ENCODE data around the gene GOLGA6L9. TPM values are rescaled to one million over a fixed set of nuclear protein-coding genes. Genes with fewer than 3 reads are reported as not detected.
"Not testable (repeated sequence)": the region's sequence is repeated elsewhere in the genome, so short reads cannot be mapped to it uniquely, and the experiment has no call there.

Gene GOLGA6L9, protein sequence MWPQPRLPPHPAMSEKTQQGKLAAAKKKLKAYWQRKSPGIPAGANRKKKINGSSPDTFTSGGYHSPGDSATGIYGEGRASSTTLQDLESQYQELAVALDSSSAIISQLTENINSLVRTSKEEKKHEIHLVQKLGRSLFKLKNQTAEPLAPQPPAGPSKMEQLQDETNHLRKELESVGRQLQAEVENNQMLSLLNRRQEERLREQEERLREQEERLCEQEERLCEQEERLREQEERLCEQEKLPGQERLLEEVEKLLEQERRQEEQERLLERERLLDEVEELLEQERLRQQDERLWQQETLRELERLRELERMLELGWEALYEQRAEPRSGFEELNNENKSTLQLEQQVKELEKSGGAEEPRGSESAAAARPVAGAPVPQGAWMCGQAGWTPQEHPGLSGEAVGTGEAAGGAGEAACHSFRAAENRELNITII
- 0.29 and 0.67 TPM in 2 replicates for total RNA-seq (2014; rRNA removed; shearing (Covaris generic))
- 1.4 and 1.6 TPM in 2 replicates for polyA plus RNA-seq (2015; cell fraction: cytosol; rRNA removed)
- polyA plus RNA-seq (2015; cell fraction: nucleus; rRNA removed) = 9.2 and 9.6 TPM in 2 replicates

DNA sequence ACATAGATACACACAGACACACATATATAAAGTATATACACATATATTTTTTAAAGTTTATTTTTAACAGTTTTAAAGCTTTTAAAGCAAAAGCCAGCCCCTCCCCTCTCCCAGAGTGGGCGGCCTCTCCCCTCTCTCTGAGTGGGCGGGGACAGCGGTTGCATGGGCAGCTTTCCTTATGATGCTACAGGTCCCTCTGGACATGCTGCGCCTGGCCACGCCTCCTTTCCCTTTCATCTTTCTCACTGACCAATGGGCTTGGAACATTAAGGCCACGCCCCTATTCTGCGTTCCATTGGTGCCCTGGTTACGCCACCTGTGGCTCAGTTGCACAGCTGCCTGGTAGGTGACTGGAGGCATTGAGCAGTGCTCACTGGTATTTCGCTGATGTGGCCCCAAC lies at the start of gene GOLGA6L9:
GOLGA6L9 (plus strand) TSS at position 124 of the 400 bp plus-strand sequence; CDS start at position 388, 264 bp downstream.
- DNase-seq (ENCODE audit: low read depth) = not testable (repeated sequence)

DNA sequence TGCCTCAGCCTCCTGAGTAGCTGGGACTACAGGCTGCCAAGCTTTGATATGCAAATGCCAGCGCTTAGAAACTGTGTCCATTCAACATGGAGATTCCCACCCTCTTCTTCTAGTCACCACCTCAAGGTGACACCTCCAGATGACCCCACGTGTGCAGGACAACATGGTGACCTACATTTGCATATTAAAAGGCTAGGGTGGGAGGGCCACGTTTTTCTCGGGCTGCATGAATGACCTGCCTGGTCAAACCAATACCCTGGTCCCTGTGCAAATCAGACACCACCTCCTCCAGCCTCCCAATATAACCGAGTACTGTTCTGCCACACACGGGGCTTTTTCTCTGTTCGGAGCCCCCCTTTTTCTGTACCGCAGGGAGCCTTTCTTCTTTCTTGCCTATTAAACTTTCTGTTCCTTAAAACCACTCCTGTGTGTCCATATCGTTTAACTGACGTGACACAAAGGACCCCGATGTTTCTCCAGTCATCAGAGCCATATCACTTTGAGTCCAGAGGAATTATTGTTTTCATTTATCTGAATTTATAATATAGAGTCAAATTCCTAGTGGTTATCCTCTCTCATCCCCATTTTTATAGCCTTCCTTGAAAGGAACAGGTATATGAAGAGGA lies 48.2 kb upstream of the GOLGA6L9 start:
- not testable (repeated sequence) for DNase-seq (ENCODE audit: low read depth)

DNA sequence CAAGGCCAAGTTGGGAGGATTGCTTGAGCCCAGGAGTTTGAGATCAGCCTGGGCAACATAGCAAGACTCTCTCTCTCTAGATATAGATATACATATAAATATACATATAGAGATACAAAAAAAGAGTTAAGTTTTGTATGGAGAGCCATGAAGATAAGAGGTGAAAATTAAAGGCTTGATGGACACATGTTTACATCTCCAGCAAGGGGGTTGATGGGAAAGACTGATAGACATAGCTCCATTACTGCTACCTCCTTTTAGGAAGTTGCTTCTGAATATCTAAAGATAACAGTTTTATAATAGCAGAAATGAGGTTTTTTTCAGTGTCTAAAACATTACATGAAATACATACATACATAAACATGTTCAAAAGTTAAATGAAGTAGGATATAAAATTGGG lies 42.4 kb upstream of the GOLGA6L9 start:
- DNase-seq (ENCODE audit: low read depth) = not testable (repeated sequence)

DNA sequence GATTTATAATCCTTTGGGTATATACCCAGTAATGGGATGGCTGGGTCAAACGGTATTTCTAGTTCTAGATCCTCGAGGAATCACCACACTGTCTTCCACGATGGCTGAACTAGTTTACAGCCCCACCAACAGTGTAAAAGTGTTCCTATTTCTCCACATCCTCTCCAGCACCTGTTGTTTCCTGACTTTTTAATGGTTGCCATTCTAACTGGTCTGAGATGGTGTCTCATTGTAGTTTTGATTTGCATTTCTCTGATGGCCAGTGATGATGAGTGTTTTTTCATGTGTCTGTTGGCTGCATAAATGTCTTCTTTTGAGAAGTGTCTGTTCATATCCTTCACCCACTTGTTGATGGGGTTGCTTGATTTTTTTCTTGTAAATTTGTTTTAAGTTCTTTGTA lies 39.5 kb upstream of the GOLGA6L9 start:
- not testable (repeated sequence) for DNase-seq (ENCODE audit: low read depth)

DNA sequence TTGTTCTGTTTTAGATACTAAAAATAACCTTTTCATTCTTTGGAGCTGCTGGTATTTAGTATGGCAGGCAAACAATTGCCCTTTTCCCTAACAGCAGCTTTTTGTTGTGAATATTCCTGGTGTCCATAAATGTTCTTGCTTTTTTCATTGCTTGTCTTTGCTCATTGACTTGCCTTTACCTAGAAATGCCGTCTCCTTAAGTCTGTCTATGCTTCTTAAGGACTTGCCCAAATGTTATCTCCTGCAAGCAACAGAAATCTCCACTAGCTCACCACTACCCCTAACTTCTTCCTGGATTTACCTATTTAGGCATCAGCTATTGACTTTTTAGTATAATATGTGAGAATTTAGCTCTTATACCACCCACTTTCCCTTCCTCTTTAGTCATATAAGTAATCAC lies 37.5 kb upstream of the GOLGA6L9 start:
- not testable (repeated sequence) for DNase-seq (ENCODE audit: low read depth)

DNA sequence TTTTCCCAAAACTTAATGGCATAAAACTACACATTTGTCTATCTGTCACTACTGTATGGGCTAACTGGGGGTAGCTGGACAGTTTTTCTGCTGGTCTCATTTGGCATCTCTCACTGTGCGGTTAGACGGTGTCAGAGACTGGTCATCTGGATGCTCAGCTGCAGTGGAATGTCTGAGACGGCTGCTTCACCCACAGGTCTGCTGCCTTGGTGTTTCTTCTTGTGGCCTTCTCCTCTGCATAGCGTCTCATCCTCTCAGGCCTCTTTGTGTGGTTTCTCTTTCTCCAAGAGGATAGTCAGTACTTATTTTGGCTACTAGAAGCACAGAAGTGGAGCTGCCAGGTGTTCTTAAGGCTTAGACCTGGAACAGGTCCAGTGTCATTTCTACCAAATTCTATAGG lies 35.9 kb upstream of the GOLGA6L9 start:
- DNase-seq (ENCODE audit: low read depth) = peak; percentile 46

DNA sequence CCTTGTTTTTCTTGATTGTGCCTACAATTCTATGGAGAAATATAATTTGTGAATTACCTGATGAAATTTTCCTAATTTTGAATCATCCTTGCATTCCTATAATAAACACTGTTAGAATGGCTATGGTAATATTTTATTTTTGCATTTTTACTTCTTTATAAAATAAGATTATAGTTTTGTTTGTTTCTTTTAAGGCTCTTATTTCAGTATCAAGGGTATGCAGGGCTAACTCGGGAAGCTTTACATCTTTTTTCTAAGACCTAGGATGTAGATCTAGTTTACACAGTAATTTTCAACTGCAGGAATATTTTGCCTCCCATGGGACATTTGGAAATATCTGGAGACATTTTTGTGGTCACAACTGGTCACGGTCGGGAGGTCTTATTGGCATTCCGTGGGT lies 33.8 kb upstream of the GOLGA6L9 start:
- DNase-seq (ENCODE audit: low read depth) = not testable (repeated sequence)

DNA sequence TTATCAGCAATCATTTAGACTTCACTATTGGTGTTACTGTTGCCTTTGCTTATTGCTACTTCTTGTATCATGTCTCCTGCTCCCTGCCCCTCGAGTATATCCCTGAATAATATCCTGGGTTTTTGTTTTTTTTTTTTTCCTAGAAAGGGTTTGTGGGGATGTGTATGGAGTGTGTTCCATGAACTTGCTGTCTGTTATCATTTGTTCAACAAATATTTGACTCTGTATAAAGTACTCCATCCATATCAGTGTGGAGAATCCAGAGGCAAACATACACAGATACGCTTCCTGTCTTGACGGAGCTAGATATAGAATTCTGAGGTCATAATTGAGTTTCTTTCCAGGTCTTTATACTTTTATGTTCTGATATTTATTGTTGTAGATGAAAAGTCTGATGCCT lies 31.8 kb upstream of the GOLGA6L9 start:
- DNase-seq (ENCODE audit: low read depth) = no peak

DNA sequence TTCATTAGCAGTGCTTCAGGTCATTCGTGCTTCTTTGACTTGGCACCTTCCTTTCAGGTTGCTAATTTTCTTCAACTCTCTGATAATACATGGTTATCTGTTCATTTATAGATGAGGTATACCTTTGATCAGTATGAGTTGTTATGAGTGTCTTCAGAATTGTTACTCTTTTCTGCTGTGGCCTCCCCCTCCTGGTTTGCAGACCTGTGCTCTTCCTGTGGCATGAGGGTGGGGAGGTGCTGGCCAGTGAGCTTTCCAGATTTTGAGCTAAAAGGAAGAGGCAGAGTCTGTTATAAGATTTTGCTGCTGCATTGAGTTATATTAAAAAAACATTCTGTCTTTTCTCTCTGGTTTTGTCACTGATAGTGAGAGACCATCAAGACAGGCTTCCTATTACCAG lies 30.8 kb upstream of the GOLGA6L9 start:
- DNase-seq (ENCODE audit: low read depth) = no peak

DNA sequence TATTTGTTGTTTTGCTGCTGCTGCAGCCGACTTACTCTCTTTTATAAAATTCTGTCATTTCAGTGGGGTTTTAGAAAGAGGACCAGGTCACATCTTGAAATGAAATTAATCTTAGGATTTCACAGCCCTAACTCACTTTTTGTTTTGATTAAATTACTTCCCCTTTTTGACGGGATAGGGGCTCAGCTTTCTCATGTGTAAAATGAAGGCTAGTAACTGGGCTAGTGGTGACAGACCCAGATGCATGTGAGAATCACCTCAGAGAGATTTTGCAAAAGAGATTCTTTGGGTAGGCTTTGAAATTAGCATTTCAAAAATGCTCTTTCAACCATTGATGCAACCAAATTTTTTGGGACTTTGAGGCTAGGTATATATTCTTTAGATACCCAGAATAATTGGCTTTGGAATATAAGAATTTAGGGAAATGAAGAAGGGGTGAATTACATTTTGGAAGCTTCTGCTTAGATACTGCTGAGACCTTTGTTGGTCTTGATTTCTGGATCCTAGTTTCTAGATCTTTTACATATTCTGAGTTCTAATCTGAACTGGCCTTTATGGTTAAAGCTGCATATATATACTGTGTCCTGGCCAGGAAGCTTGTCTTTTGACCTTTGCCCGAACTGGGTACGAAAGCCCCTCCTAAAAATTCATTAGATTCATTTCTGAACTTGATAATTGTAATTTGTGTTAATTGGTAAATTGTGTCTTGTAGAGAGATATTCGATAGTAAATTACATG lies 30.1 kb upstream of the GOLGA6L9 start:
- DNase-seq (ENCODE audit: low read depth) = not testable (repeated sequence)

DNA sequence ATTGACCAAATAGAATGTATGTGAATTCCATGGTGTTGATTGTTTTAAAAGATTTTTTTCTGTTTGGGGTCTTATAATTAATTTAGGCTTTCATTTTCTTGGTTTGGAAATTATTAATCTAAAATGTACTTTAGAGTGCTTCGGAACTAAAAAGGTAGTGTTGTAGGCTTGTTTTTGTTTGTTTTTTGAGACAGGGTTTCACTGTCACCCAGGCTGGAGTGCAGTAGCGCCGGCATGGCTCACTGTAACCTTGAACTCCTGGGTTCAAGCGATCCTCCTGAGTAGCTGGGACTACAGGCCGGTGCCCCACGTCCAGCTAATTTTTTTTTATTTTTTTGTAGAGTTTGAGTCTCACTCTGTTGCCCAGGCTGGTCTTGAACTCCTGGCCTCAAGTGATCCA lies 27.7 kb upstream of the GOLGA6L9 start:
- DNase-seq (ENCODE audit: low read depth) = not testable (repeated sequence)

DNA sequence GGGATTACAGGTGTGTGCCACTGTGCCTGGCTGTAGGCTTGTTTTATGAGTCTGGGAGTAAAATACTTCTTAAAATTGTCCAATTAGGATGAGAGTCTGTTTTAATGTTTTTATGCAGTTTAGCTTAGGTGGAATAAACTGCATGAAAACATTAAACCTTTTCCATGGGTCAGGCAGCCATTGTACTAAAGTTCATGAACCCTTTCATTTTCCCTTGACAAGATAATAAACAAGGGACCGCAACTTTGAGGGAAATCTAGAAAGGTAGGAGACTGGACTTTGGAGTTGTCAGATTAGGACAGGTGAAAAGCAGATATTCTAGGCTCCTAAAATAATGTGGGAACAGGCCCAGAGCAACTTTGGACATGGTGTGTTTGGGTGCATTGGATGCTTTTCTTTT lies 27.3 kb upstream of the GOLGA6L9 start:
- DNase-seq (ENCODE audit: low read depth) = not testable (repeated sequence)

DNA sequence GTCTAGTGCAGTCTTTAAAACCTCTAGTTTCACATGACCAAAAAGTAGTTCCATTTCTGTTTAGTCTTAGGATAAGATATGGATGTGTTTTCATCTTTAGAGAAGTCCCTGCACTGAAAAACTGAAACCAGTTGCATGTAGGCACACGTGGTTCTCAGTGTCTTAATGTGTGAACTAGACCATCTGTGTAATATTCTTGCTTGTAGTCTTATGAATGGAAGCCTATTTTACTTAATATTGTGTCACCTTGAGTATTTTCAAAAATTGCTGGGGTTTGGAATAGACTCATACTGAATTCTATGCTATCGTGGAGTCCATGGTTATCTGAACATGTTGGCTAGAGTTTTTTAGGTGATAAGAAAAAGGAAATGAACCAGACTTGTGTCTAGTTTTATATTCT lies 23.4 kb upstream of the GOLGA6L9 start:
- DNase-seq (ENCODE audit: low read depth) = not testable (repeated sequence)

DNA sequence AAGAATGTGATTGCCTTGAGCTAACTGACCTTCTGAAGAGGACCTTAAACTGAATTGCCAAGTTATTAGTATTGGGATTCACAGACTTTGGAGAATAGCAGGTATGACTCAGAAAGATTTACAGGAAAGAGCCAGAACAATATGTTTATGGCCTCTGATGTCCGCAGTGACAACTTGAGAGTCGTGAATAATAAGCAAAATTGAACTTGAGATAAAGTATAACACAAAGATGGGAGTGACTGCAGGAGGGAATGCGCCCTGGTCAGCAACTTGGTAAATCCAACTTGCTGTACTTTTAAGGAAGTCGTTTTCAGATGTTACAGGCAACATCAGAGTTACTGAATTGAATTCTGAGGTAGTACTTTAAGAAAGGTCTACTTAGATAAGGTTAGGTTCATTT lies 19.3 kb upstream of the GOLGA6L9 start:
- DNase-seq (ENCODE audit: low read depth) = not testable (repeated sequence)

DNA sequence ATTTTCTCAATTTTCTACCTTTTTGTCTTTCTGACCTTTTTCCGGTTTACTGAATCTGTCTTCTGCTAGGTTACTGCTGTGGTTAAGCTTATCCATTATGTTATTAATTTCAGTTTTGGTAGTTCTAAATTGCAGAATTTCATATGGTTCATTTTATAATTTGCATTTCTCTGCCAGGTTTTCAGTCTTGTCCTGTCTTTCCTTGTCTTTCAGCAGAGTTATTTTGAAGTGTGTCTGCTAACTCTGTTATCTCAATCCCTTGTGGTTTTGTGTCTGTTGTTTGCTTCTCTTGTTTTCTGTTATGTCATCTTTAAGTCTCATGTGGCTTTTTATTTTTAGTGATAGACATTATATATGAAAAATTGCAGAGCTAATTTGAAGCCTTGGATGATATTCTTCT lies 18.0 kb upstream of the GOLGA6L9 start:
- not testable (repeated sequence) for DNase-seq (ENCODE audit: low read depth)

DNA sequence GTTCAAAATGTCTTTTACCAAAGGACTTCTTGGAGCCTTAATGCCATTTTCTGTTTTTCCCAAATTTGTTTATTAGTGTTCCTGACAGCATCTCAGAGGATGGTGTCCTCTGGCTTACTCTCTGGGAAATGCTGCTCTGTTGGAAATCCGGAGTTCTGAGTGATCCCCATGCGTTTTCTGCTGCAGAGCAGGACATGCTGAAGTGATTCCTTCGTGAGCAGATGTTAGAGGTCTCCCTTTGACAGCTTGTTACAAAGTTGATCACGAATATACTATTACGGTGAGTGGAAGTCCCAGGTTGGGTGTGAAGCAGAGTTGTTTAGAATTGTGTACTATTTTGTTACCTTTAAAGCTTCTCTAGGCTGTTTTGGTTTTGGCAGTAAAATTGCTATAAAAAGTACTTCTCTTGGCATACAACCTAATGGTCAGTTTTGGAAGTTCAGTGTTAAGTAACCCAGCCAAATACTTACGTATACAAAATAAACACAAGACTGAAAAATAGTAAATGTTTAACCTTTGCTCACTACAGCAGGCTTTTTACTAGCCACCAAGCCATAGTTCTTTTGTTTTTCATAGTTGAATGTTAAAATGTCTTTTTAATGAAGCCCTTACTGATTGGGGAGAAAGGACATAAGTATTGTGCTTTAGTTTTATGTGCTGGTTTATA lies 15.0 kb upstream of the GOLGA6L9 start:
- not testable (repeated sequence) for DNase-seq (ENCODE audit: low read depth)

DNA sequence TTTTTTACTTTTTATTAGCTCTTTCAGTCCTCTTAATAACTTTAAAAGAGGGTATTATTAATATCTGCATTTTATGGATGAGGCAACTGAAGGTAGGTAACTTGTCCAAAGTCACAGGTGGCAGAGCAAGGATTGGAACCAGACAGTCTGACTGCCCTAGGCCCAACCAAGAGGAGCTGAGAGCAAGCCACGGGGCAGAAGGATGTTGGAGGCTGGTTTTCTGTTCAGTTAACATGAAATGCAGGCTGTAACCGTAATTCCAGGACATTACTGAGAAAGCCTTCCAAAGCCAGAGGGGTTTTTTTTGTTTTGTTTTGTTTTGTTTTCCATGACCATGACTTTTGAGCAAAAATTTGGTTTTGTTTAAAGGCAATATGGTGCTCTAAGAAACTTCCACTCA lies 9.1 kb upstream of the GOLGA6L9 start:
- DNase-seq (ENCODE audit: low read depth) = not testable (repeated sequence)

DNA sequence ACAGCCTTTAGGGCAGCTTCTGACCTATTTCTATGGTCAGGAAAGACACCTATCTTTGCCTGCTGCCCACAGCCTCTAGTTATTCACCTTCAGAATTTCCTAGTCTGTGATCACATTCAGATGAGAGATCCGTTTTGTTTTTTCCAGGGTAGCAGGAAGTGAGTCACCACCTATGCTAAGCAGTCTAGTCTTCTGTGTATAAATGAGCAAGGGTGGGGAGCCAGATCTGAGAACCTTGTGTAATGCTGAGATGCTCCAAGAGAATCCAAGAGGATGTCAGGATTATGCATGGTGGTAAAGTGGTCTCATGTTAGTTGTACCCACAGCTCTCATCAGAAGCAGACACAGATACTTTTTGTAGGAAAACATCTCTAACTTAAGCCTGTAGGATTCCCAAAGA lies 8.7 kb upstream of the GOLGA6L9 start:
- not testable (repeated sequence) for DNase-seq (ENCODE audit: low read depth)

DNA sequence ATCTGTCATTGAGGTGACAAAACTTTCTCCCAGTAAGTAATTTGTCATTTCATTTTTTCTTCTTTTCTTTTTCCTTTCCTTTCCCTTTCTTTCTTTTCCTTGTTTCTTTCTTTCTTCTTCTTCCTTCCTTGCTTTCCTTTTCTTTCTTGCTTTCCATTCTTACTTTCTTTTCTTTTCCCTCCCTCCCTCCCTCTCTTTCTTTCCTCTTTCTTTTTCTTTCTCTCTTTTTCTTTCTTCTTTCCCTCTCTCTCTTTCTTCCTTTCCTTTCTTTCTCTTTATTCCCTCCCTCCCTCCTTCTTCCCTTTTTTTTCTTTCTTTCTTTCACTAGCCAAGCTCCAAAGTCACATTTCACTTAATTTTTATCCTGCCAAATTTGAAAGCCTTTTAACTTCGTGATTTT lies 2.5 kb upstream of the GOLGA6L9 start:
- not testable (repeated sequence) for DNase-seq (ENCODE audit: low read depth)

DNA sequence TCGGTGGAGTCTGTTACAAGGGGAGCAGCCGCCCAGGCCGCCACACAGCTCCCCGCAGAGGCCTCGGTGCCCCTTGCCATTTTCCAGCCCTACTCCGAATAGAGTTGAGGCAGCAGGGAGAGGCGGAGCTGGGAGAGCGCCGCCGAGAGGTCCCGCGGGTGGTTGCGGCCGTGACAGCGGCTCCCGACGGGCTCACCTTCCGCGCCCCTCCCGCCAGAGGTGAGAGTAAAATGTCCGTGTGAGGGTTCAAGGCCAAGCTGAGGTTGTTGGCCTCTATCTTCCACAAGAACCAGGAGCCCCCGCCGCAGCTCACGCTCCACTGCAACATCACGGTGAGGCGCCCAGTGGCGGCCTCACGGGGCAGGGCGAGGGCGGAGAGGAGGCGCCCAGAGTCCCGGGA lies 15.8 kb downstream of the GOLGA6L9 start:
- not testable (repeated sequence) for DNase-seq (ENCODE audit: low read depth)

DNA sequence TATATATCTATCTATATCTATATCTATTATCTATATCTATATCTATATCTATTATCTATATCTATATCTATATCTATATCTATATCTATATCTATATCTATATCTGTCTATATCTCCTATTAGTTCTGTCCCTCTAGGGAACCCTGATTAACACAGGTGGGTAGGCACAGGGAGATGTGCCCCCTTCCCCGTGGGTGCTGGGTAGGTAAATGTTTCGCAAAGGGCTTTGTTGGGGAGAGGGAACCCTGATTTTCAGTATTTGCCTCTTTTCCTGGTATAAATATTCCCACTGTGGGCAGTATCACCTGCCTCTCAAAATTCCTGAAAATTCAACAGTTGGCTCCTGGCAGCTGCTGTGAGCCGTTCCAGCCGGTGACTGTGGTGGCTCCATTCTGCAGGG lies 27.7 kb downstream of the GOLGA6L9 start:
- DNase-seq (ENCODE audit: low read depth) = not testable (repeated sequence)

Measured in HT1080 (cell line).